ENCODE measurements around the gene UBE2S. TPM values are rescaled to one million over a fixed set of nuclear protein-coding genes. Genes with fewer than 3 reads are reported as not detected.

The UBE2S gene
- total RNA-seq, result 22.8 TPM

GRCh38 chr19:55407550-55407799 is at the start of gene UBE2S:
Gene UBE2S (minus strand): TSS chr19:55407788. CDS start chr19:55407589, 199 bp downstream.

DNA sequence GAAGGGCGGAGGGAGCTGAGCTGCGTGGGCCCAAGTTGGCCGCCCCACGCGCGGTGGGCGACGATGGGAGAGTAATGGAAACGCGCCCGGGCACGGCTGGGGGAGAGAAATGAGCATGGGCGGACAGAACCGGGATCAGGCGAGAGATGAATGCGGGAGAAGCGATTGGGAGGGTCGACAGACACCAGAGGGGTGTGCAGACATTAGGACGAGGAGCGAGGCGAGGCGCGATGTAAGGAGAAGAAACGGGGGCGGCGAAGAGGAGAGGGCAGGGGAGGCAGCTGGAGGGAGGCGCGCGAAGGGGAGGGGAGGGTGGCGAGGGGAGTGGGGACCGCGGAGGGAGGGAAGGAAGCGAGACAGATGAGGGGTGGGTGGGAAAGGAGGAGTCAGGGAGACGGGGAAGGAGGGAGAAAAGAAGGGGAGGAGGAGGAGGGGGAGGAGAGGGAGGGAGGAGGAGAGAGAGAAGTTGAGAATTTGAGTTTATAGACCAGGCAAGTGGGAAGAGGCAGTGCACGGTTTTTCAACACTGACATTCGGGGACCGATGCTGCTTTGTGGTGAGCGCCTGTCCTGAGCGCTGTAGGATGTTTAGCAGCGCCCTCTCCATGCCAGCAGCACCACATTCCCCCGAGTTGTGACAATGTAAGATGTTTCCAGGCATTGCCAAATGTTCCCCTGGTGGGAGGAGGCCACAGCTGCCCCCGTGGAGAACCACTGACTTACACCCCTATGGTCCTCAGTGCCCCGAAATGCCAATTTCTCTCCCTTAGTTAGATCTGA is 35.6 kb upstream of the UBE2S start, which contains the start of gene SHISA7:
SHISA7 (minus strand) TSS at position 256 of the 779 bp plus-strand sequence. CDS start 437 bp downstream, outside the sequence.

GRCh38 chr19:55385724-55386492 is 21.7 kb downstream of the UBE2S start, which contains the start of gene RPL28:
Gene RPL28 (plus strand): TSS chr19:55385932. CDS start chr19:55386358, 426 bp downstream.

GRCh38 chr19:55384131-55384919 is 23.3 kb downstream of the UBE2S start, which contains the start of gene TMEM238:
Gene TMEM238 (minus strand): TSS chr19:55384292. CDS start chr19:55384259, 33 bp downstream.

DNA sequence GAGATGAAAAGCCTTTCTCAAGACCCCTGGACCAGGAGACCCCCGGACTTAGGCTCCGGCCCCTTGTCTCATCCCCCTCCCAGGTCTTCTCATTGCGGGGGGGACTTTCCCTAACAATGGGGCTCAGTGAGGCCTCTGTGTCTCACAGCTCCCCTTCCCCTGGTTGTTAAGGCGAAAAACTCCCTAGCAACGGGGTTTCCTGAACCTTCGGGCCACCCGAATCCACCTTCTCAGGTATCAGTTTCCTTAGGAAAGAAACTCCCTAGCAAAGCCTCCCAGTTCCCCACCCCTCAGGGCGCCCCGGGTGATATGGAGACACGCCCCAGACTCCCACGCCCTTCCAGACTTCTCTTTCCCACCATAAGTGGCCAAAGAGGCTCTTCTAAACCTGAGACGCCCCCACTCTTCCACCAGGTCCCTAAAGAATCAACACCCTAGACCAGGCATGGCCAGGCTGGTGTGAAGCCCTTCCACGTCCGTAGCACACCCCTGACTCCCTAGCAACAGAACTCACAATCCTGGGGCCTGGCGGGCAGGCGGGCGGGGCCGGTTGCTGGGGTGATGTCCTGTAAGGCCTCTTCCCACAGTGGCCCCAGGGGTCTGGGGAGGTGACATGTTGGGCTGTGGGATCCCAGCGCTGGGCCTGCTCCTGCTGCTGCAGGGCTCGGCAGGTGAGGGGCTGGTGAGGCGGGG is 31.2 kb downstream of the UBE2S start, which contains the start of gene TMEM190:
TMEM190 (plus strand) TSS at position 586 of the 693 bp plus-strand sequence; CDS start at position 614, 28 bp downstream.

GRCh38 chr19:55370305-55370988 is 37.1 kb downstream of the UBE2S start, which contains the start of gene IL11:
Gene IL11 (minus strand): TSS chr19:55370463. CDS start chr19:55370310, 153 bp downstream.

GRCh38 chr19:55362990-55363716 is 44.4 kb downstream of the UBE2S start, which contains the start of gene GARIN5B:
Gene GARIN5B (minus strand): TSS chr19:55363260. CDS start chr19:55363066, 194 bp downstream.

DNA sequence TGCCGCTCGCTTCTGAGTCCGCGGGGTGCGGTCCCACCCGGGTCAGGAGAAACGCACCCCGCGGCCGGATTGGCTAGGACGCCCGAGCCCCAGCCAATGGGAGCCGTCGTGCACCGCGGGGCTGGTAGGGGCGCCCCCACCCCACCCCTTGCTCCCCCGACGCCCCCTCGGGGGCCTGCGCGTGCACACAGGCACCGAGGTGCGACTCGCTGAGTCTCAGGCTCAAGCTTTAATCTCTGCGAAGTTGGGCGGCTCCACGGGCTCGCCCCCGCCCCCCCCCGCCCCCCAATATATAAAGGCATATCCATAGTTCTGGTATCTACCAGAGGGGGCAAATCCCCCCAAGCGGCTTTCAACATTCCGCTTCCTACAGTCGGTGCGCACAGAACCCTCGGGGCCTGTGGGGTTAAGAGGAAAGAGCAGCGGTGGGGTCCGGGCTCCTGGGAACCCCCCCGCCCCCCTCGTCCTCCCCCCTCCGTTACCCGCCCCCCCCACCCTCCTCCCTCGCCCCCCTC is 52.8 kb downstream of the UBE2S start, which contains the start of gene COX6B2:
COX6B2 (minus strand) TSS at position 22 of the 515 bp plus-strand sequence. CDS start 198 bp downstream, outside the sequence.

Other genes with a start within 250 kb of the UBE2S start
- 0.94 TPM for gene DNAAF3, start 241.2 kb downstream of the UBE2S start, total RNA-seq
- gene SYT5, start 227.5 kb downstream of the UBE2S start, total RNA-seq, result 47.9 TPM
- gene PTPRH, start 198.3 kb downstream of the UBE2S start, total RNA-seq, result not detected
- 4.4 TPM for gene TMEM86B, start 179.0 kb downstream of the UBE2S start, total RNA-seq
- gene PPP6R1, start 148.8 kb downstream of the UBE2S start, total RNA-seq, result 25.0 TPM
- gene HSPBP1, start 127.7 kb downstream of the UBE2S start, total RNA-seq, result 20.3 TPM
- gene BRSK1, start 123.8 kb downstream of the UBE2S start, total RNA-seq, result 82.9 TPM
- not detected for gene TMEM150B, start 82.4 kb downstream of the UBE2S start, total RNA-seq
- 15.0 TPM for gene KMT5C, start 67.9 kb downstream of the UBE2S start, total RNA-seq
- gene COX6B2, start 53.1 kb downstream of the UBE2S start, total RNA-seq, result not detected
- gene GARIN5B, start 44.5 kb downstream of the UBE2S start, total RNA-seq, result not detected
- not detected for gene IL11, start 37.3 kb downstream of the UBE2S start, total RNA-seq
- gene TMEM190, start 31.0 kb downstream of the UBE2S start, total RNA-seq, result not detected
- not detected for gene TMEM238, start 23.5 kb downstream of the UBE2S start, total RNA-seq
- 157 TPM for gene RPL28, start 21.9 kb downstream of the UBE2S start, total RNA-seq
- gene SHISA7, start 35.5 kb upstream of the UBE2S start, total RNA-seq, result 8.5 TPM
- gene ISOC2, start 53.9 kb upstream of the UBE2S start, total RNA-seq, result 13.1 TPM
- not detected for gene C19orf85, start 57.0 kb upstream of the UBE2S start, total RNA-seq
- gene ZNF628, start 68.8 kb upstream of the UBE2S start, total RNA-seq, result 1.6 TPM
- 12.5 TPM for gene NAT14, start 77.4 kb upstream of the UBE2S start, total RNA-seq
- gene SSC5D, start 80.6 kb upstream of the UBE2S start, total RNA-seq, result 0.63 TPM
- gene SBK2, start 129.3 kb upstream of the UBE2S start, total RNA-seq, result not detected
- not detected for gene SBK3, start 137.8 kb upstream of the UBE2S start, total RNA-seq
- gene ZNF579, start 173.1 kb upstream of the UBE2S start, total RNA-seq, result 2.8 TPM
- 3.8 TPM for gene FIZ1, start 191.7 kb upstream of the UBE2S start, total RNA-seq
- gene ZNF524, start 192.5 kb upstream of the UBE2S start, total RNA-seq, result 4.7 TPM
- gene ZNF865, start 197.9 kb upstream of the UBE2S start, total RNA-seq, result 3.1 TPM
- 4.7 TPM for gene ZNF784, start 216.8 kb upstream of the UBE2S start, total RNA-seq
- 7.2 TPM for gene ZNF580, start 233.2 kb upstream of the UBE2S start, total RNA-seq
- 10.3 TPM for gene ZNF581, start 235.9 kb upstream of the UBE2S start, total RNA-seq
- 9.7 TPM for gene CCDC106, start 240.4 kb upstream of the UBE2S start, total RNA-seq
- gene U2AF2, start 247.2 kb upstream of the UBE2S start, total RNA-seq, result 76.7 TPM